Fibroblast of villous mesenchyme (primary cell): Measurements from ENCODE around the gene SORL1. TPM values are rescaled to one million over a fixed set of nuclear protein-coding genes. Genes with fewer than 3 reads are reported as not detected.

Source experiments
- DNase-seq: peaks from one replicate; pipeline ENCODE4 v3.0.0-alpha.2; 2010; ENCODE audit warnings: low read depth
- H3K4me3 ChIP-seq: 2 replicates; pipeline ENCODE4 v1.5.1; 2011; ENCODE audit warnings: low read depth, mild to moderate bottlenecking, low read length
- total RNA-seq: library from RNA; depleted of rRNA; stranded (reverse); fragments of >200 nt; gene quantifications from 2 replicates; pipeline ENCODE4 v1.2.3, GENCODE V29; 2012
- TF ChIP-seq, protein P1 (sequence below): IDR thresholded peaks from 2 replicates; pipeline ENCODE4 v1.5.1; 2012; ENCODE audit warnings: low read depth, mild to moderate bottlenecking, low read length; ENCODE audit not compliant: insufficient read depth

The SORL1 gene
- total RNA-seq, 1 donor: 0.43 TPM

DNA sequence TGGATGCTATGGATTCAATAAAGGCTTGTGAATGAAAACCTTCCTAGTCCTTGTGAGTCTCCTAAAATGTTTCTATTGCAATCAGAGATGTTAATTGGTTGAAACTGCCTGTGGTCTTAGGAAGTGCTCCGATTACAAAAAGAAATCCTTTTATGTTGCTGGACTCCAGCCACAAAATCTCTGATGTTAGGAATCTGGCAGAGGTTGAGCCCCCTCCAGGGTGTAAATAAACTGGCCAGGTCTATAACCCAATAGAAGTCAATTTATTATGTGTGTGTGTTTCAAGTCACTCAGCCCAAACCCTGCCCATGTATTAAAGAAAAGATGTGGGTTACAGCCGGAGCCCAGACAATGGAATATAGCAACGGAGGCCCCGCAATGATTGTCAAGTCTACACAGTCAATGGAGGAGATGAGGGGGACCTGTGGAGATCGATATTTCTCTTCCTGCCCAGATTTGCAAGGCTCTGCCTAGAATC is 218.7 kb downstream of the SORL1 start:
- no peak for DNase-seq
- TF ChIP-seq, protein P1, sequence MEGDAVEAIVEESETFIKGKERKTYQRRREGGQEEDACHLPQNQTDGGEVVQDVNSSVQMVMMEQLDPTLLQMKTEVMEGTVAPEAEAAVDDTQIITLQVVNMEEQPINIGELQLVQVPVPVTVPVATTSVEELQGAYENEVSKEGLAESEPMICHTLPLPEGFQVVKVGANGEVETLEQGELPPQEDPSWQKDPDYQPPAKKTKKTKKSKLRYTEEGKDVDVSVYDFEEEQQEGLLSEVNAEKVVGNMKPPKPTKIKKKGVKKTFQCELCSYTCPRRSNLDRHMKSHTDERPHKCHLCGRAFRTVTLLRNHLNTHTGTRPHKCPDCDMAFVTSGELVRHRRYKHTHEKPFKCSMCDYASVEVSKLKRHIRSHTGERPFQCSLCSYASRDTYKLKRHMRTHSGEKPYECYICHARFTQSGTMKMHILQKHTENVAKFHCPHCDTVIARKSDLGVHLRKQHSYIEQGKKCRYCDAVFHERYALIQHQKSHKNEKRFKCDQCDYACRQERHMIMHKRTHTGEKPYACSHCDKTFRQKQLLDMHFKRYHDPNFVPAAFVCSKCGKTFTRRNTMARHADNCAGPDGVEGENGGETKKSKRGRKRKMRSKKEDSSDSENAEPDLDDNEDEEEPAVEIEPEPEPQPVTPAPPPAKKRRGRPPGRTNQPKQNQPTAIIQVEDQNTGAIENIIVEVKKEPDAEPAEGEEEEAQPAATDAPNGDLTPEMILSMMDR: no peak
- H3K4me3 ChIP-seq: no peak overlapping the region

DNA sequence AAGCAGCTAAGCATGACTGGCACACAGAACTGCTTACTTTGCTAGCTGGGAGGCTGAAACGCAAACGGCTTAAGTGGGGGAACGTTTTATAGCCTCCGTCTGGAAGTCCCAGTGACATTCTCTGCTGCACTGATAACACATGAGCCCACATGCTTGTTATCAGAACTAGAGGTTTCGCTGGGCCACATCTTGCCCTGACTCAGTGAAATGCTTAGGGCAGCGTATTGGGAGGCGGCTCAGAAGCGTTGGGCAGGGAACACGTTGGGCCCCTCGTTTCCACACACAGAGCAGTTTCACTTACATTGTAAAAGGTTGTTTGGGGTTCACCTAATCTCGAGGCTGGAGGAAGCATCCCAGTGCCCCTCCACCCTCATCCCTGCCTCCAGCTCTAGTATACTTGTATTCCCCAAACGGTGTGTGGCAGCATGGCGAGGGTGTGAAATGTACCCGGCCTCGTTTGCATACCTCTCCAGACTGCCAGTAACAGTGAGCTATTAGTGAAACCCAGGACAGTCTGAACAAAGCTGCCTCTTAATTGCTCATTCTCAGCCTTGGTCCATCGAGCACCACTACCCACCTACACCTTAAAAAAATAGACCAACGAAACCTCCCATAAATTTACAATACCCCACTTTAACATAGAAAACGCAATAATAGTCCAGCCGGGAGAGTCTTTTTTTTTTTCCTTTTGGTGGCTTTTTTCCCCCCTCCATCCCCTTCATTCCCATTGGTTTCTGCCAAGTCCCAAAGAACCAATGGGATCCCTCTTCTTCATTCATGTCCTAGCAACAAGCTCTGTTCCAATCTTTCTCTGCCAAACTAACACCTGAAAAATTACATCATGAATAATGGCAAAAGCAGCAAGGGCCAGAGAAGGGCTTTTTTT is 219.4 kb downstream of the SORL1 start:
- DNase-seq: peak; percentile 46
- H3K4me3 ChIP-seq: peak overlapping the region; percentile 14
- TF ChIP-seq, protein P1: no peak

DNA sequence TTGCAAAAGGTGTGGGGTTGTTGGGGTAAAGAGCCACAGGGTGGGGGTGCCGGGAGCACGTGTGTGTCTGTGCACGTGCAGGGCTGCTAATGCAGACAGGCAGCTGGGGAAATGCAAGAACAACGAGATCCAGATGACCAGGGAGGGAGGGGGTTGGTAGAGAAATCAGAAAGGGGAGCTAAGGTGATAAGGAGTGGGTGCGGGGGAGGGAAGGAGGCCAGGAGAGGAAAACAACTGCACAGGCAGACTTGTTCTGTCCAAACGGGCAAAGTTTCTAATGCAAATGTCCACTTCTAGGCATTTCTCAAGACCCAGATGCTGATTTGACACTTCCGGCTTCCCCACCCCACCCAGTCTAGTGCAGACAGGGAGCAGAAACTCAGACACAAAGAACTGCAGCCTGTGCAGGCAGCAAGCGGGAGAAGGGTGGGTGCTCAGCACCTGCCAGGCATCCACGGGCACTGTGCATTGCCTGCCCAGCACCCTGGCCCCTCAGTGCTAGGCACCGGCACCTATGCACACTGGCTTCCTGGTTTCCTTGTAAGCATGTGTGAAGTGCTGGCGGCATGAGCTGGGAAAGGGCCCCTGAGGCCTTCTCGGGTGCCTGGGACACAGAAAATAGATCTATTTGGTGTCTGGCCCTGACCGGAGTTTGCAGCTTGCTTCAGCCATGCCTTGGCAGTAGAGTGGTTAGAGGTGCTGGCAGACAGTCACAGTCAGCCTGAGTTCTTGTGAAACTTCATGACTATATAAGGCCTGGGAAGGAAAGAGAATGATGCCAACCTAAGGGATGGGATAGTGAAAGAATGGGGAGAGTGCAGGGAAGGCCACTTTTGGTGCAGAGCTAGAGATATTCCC is 220.7 kb downstream of the SORL1 start:
- TF ChIP-seq, protein P1: no peak
- no peak overlapping the region for H3K4me3 ChIP-seq
- DNase-seq: no peak

DNA sequence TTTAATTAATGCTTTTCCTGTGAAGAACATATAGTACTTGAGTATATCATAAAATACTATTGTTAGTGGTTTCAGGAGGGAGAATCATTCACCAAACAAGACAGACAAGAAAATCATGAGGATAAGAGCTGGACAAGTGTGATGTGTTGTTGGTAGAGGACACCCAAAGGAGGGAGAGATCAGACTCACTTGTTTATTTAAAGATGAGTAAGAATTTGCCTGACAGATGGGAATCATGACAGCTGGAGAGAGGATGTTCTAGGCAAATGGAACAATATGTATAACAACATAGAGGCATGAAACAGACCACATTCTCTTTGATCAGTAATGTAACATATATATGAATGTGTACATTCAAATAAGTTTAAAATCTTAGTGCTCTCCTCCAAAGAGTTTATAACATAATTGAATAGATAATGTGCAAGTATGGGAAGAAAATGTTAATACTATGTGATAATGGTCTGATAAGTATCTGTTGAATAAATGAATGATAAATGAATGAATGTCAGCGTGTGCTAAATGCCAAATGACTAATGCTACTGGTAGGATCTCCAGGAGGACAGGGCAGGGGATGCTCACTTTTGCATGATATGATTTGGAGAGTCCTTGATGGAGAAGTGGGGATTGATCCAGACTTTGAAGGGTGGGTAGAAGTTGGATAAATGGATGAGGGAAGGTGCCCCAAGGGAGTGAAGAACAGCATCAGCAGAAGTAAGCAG is 229.6 kb downstream of the SORL1 start:
- H3K4me3 ChIP-seq: no peak overlapping the region
- TF ChIP-seq, protein P1: no peak
- no peak for DNase-seq

Other genes with a start within 250 kb of the SORL1 start
- gene SC5D, start 159.5 kb upstream of the SORL1 start, total RNA-seq: 49.0 and 66.9 TPM in 2 replicates